ENCODE measurements around the gene SUN1.

DNA sequence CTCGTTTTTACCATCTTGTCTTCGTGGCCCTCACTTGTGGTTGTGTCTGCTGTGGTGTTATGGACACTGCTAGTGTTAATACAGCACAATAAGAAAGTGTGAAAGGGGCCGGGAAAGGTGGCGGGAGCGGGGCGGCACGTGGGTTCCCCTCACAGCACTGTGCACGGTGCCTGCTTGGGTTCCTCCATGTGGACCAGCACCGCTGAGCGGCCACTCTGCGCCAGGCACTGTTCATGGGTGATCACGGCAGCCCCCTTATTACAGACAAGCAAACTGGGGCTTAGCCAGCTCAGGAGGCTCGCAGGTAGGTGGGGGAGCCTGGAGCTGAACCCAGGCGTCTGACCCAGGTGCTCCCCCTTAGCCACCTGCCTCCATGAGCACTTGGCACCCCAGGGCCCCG, 12.2 kb downstream of the SUN1 start:
- TF ChIP-seq CTCF (IDR thresholded peaks at IDR 0.05; ENCODE audit: low read depth, low read length), result no peak
- no peak for TF ChIP-seq POLR2A (IDR thresholded peaks at IDR 0.05; ENCODE audit: extremely low read depth, insufficient read length)
- TF ChIP-seq, protein P1, sequence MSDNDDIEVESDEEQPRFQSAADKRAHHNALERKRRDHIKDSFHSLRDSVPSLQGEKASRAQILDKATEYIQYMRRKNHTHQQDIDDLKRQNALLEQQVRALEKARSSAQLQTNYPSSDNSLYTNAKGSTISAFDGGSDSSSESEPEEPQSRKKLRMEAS (IDR thresholded peaks at IDR 0.05; ENCODE audit: low read depth, low read length), result no peak
- no peak for TF ChIP-seq MYC (IDR thresholded peaks at IDR 0.05; ENCODE audit: low read depth, low read length)

All from NB4 (cell line).